Measurements from ENCODE around the gene RRAGC.

Gene RRAGC

GRCh38 chr1:38791164-38791515 lies 68.4 kb downstream of the RRAGC start:
- FAIRE-seq (no peak), DNase-seq (ENCODE audit: insufficient read length, low spot score) (no peak)
- no peak for TF ChIP-seq POLR2A (IDR thresholded peaks at IDR 0.05; ENCODE audit: low read depth, low read length)

- TF ChIP-seq POLR2A (IDR thresholded peaks at IDR 0.05; ENCODE audit: low read depth, low read length) = no peak
- FAIRE-seq = no peak
Observed at GRCh38 chr1:38790422-38791163, 69.0 kb downstream of the RRAGC start.

GRCh38 chr1:38789498-38790169 lies 69.9 kb downstream of the RRAGC start:
- DNase-seq (ENCODE audit: insufficient read length, low spot score) (no peak), FAIRE-seq (no peak)
- TF ChIP-seq POLR2A (IDR thresholded peaks at IDR 0.05; ENCODE audit: low read depth, low read length) = no peak

More at GRCh38 chr1:38790422-38791163, 69.0 kb downstream of the RRAGC start:
- no peak for DNase-seq (ENCODE audit: insufficient read length, low spot score)

GRCh38 chr1:38788341-38789336 lies 70.9 kb downstream of the RRAGC start:
- TF ChIP-seq POLR2A (IDR thresholded peaks at IDR 0.05; ENCODE audit: low read depth, low read length) = no peak
- DNase-seq (ENCODE audit: insufficient read length, low spot score) (no peak), FAIRE-seq (no peak)

Data from H54 (cell line).